ENCODE data around the gene ST6GAL1.

Gene ST6GAL1

GRCh38 chr3:186915806-186916796, 14.2 kb upstream of the ST6GAL1 start:
- DNase-seq (ENCODE audit: low read depth) = no peak

GRCh38 chr3:186917512-186918312, 12.6 kb upstream of the ST6GAL1 start:
- no peak for DNase-seq (ENCODE audit: low read depth)

- no peak for DNase-seq (ENCODE audit: low read depth)
These were observed 10.0 kb upstream of the ST6GAL1 start for GRCh38 chr3:186920301-186920700.

- DNase-seq (ENCODE audit: low read depth) = no peak
These were observed 9.5 kb upstream of the ST6GAL1 start for GRCh38 chr3:186920796-186921195.

GRCh38 chr3:186921578-186921977, 8.7 kb upstream of the ST6GAL1 start:
- DNase-seq (ENCODE audit: low read depth) = no peak

- no peak for DNase-seq (ENCODE audit: low read depth)
These were observed 8.1 kb upstream of the ST6GAL1 start for GRCh38 chr3:186922224-186922623.

GRCh38 chr3:186922790-186923189, 7.5 kb upstream of the ST6GAL1 start:
- DNase-seq (ENCODE audit: low read depth) = no peak

- no peak for DNase-seq (ENCODE audit: low read depth)
These were observed 7.1 kb upstream of the ST6GAL1 start for GRCh38 chr3:186923241-186923640.

- no peak for DNase-seq (ENCODE audit: low read depth)
These were observed 4.5 kb upstream of the ST6GAL1 start for GRCh38 chr3:186925826-186926225.

- DNase-seq (ENCODE audit: low read depth) = no peak
These were observed 1.1 kb upstream of the ST6GAL1 start for GRCh38 chr3:186929186-186929585.

- no peak for DNase-seq (ENCODE audit: low read depth)
These were observed 641 bp upstream of the ST6GAL1 start for GRCh38 chr3:186929685-186930084.

GRCh38 chr3:186930641-186931531, 560 bp downstream of the ST6GAL1 start:
- DNase-seq (ENCODE audit: low read depth) = no peak

- no peak for DNase-seq (ENCODE audit: low read depth)
These were observed 1.4 kb downstream of the ST6GAL1 start for GRCh38 chr3:186931532-186932280.

GRCh38 chr3:186932281-186933181, 2.2 kb downstream of the ST6GAL1 start:
- no peak for DNase-seq (ENCODE audit: low read depth)

GRCh38 chr3:186933816-186934215, 3.5 kb downstream of the ST6GAL1 start:
- no peak for DNase-seq (ENCODE audit: low read depth)

- DNase-seq (ENCODE audit: low read depth) = no peak
These were observed 4.8 kb downstream of the ST6GAL1 start for GRCh38 chr3:186935133-186935532.

GRCh38 chr3:186937017-186937875, 6.9 kb downstream of the ST6GAL1 start:
- no peak for DNase-seq (ENCODE audit: low read depth)

GRCh38 chr3:186938716-186939115, 8.4 kb downstream of the ST6GAL1 start:
- DNase-seq (ENCODE audit: low read depth) = peak; percentile 42

GRCh38 chr3:186939536-186939935, 9.2 kb downstream of the ST6GAL1 start:
- no peak for DNase-seq (ENCODE audit: low read depth)
